Pulmonary artery endothelial cell (primary cell): ENCODE data around the gene FHL3. TPM values are rescaled to one million over a fixed set of nuclear protein-coding genes. Genes with fewer than 3 reads are reported as not detected.

Source experiments
- DNase-seq: peaks from one replicate; pipeline ENCODE4 v3.0.0-alpha.2; 2011; ENCODE audit warnings: low read depth, low spot score
- total RNA-seq: library from RNA; depleted of rRNA; stranded (reverse); fragments of >200 nt; gene quantifications from 2 replicates; pipeline ENCODE4 v1.2.3, GENCODE V29; 2014

FHL3 gene
- total RNA-seq, 1 donor from 2014 or later: 13.9 TPM

GRCh38 chr1:38013227-38013622 lies 7.9 kb upstream of the FHL3 start:
- no peak for DNase-seq

GRCh38 chr1:38012363-38013226 lies 7.3 kb upstream of the FHL3 start, which contains the start of gene UTP11:
UTP11 (plus strand) TSS chr1:38012734; CDS start chr1:38012803, 69 bp downstream.
- DNase-seq: peak; percentile 99

- no peak for DNase-seq
Measured at GRCh38 chr1:38009841-38010180, 4.5 kb upstream of the FHL3 start.

GRCh38 chr1:38009088-38009840 lies 4.0 kb upstream of the FHL3 start:
- no peak for DNase-seq

GRCh38 chr1:38006008-38006828 lies 904 bp upstream of the FHL3 start:
- DNase-seq: no peak

GRCh38 chr1:38004284-38005108 lies 818 bp downstream of the FHL3 start:
- no peak for DNase-seq

GRCh38 chr1:38003261-38004250 lies 1.8 kb downstream of the FHL3 start:
- no peak for DNase-seq

GRCh38 chr1:38000529-38001455 lies 4.5 kb downstream of the FHL3 start:
- DNase-seq: peak; percentile 73

GRCh38 chr1:38000233-38000528 lies 5.1 kb downstream of the FHL3 start:
- no peak for DNase-seq

- no peak for DNase-seq
Measured at GRCh38 chr1:37999430-38000232, 5.7 kb downstream of the FHL3 start.

- DNase-seq: no peak
Measured at GRCh38 chr1:37998913-37999429, 6.3 kb downstream of the FHL3 start.

GRCh38 chr1:37998089-37998808 lies 7.1 kb downstream of the FHL3 start:
- DNase-seq: no peak

GRCh38 chr1:37997256-37998088 lies 7.8 kb downstream of the FHL3 start:
- DNase-seq: no peak

GRCh38 chr1:37995751-37996345 lies 9.5 kb downstream of the FHL3 start:
- no peak for DNase-seq

GRCh38 chr1:37994886-37995566 lies 10.3 kb downstream of the FHL3 start:
- DNase-seq: no peak
